B cell (primary cell): ENCODE results near the gene CAMK1D. TPM values are rescaled to one million over a fixed set of nuclear protein-coding genes. Genes with fewer than 3 reads are reported as not detected.
"Not testable (repeated sequence)": the region's sequence is repeated elsewhere in the genome, so short reads cannot be mapped to it uniquely, and the experiment has no call there.

Experiments used
- ATAC-seq: fragments of 200-7000 bp; cut with Tn5 transposase; one replicate; pipeline ENCODE4 v1.10.0; 2021; ENCODE audit warnings: low read depth, mild to moderate bottlenecking, moderate number of reproducible peaks, moderate library complexity
- CTCF ChIA-PET: fragments of 350-600 bp; sonication (Branson Sonifier 250); formaldehyde crosslinking; loops from one replicate; lab custom pipeline; 2021; ENCODE audit warnings: antibody characterized with exemption, inconsistent platforms; lab: Charles Lee
- POLR2A ChIA-PET: fragments of 350-600 bp; sonication (Branson Sonifier 250); formaldehyde crosslinking; loops from one replicate; lab custom pipeline; 2021; ENCODE audit warnings: antibody characterized with exemption; lab: Charles Lee
- DNase-seq: peaks from one replicate; pipeline ENCODE4 v3.0.0; 2013
- H2AFZ ChIP-seq: 2 replicates; pipeline ENCODE4 v1.6.1; 2012; ENCODE audit warnings: mild to moderate bottlenecking, low read depth, low read length; ENCODE audit not compliant: insufficient read depth, poor library complexity, severe bottlenecking
- H3K27ac ChIP-seq, 2 donors: 1 replicate in 1 of 2; 2 replicates in 1 of 2; pipeline ENCODE4 v1.5.1; 2012 to 2013; ENCODE audit warnings: low read length in 2 of 2, mild to moderate bottlenecking in 2 of 2, moderate library complexity in 1 of 2
- H3K27me3 ChIP-seq, 4 experiments: fragments of 200-600 bp in 1 of 4; sonication (generic) in 1 of 4; replicated peaks in 1 of 4; 1 replicate in 2 of 4; 2 replicates in 2 of 4; pipeline versions ENCODE4 v1.6.1 to v1.7.0; 2013 to 2016; ENCODE audit warnings: low read length in 3 of 4, mild to moderate bottlenecking in 2 of 4, mixed read lengths in 1 of 4, moderate library complexity in 1 of 4; ENCODE audit not compliant: insufficient read depth in 4 of 4, control insufficient read depth in 3 of 4; ENCODE audit errors: control extremely low read depth in 1 of 4
- H3K36me3 ChIP-seq, 2 experiments: replicated peaks in 1 of 2; 1 replicate in 1 of 2; 2 replicates in 1 of 2; pipeline versions ENCODE4 v1.6.1 to v1.7.1; 2013; ENCODE audit warnings: low read length in 1 of 2; ENCODE audit not compliant: insufficient read depth in 2 of 2, control insufficient read depth in 1 of 2; ENCODE audit errors: control extremely low read depth in 1 of 2, extremely low read depth in 1 of 2
- H3K4me1 ChIP-seq, 2 donors: fragments of 200-600 bp in 1 of 2; sonication (generic) in 1 of 2; 1 replicate in 1 of 2; 2 replicates in 1 of 2; pipeline versions ENCODE4 v1.5.1 to v1.6.1; 2013 to 2017; ENCODE audit warnings: low read length in 2 of 2; ENCODE audit not compliant: control insufficient read depth in 2 of 2, insufficient read depth in 2 of 2
- H3K4me2 ChIP-seq: replicated peaks from 2 replicates; pipeline ENCODE3; 2012; ENCODE audit warnings: mild to moderate bottlenecking, low read depth, low read length; ENCODE audit not compliant: poor library complexity, severe bottlenecking
- H3K4me3 ChIP-seq, 5 experiments: fragments of 200-600 bp in 1 of 5; sonication (generic) in 1 of 5; 1 replicate in 3 of 5; 2 replicates in 2 of 5; pipeline versions ENCODE4 v1.5.1 to v1.7.0; 2011 to 2016; ENCODE audit warnings: low read length in 4 of 5, mild to moderate bottlenecking in 4 of 5, low read depth in 2 of 5, control low read depth in 1 of 5, moderate library complexity in 1 of 5; ENCODE audit not compliant: insufficient read depth in 1 of 5; ENCODE audit errors: control extremely low read depth in 1 of 5, extremely low read depth in 1 of 5
- H3K79me2 ChIP-seq: fragments of 200-600 bp; sonication (generic); one replicate; pipeline ENCODE4 v1.6.0; 2016; ENCODE audit warnings: low read length; ENCODE audit not compliant: control insufficient read depth, insufficient read depth
- H3K9ac ChIP-seq: fragments of 200-600 bp; sonication (generic); 2 replicates; pipeline ENCODE4 v1.6.1; 2017; ENCODE audit warnings: mild to moderate bottlenecking, low read length, moderate library complexity
- H3K9me3 ChIP-seq, 3 donors: one replicate each; pipeline versions ENCODE4 v1.6.1 to v1.7.1; 2013; ENCODE audit warnings: low read length in 2 of 3; ENCODE audit not compliant: control insufficient read depth in 2 of 3, insufficient read depth in 1 of 3; ENCODE audit errors: control extremely low read depth in 1 of 3
- H4K20me1 ChIP-seq: 2 replicates; pipeline ENCODE4 v1.6.0; 2012; ENCODE audit warnings: mild to moderate bottlenecking, low read length; ENCODE audit not compliant: insufficient read depth, control insufficient read depth, poor library complexity, severe bottlenecking
- H3K27ac Mint-ChIP-seq: one replicate; pipeline ENCODE4 v1.8.0; 2021; ENCODE audit warnings: mixed read lengths
- H3K27me3 Mint-ChIP-seq: one replicate; pipeline ENCODE4 v1.8.0; 2021; ENCODE audit warnings: mixed read lengths
- H3K4me1 Mint-ChIP-seq: one replicate; pipeline ENCODE4 v1.8.0; 2021; ENCODE audit warnings: mixed read lengths
- H3K4me3 Mint-ChIP-seq: one replicate; pipeline ENCODE4 v1.8.0; 2021; ENCODE audit warnings: mixed read lengths
- H3K9me3 Mint-ChIP-seq: one replicate; pipeline ENCODE4 v1.8.0; 2022; ENCODE audit warnings: mixed read lengths; ENCODE audit not compliant: insufficient read depth
- EZH2 ChIP-seq: IDR thresholded peaks from 2 replicates; pipeline ENCODE4 v1.6.1; 2012; ENCODE audit warnings: borderline replicate concordance, low read depth, mild to moderate bottlenecking, moderate library complexity, low read length; ENCODE audit not compliant: insufficient read depth, poor library complexity, severe bottlenecking
- WGBS: methylation state at CpG from one replicate; pipeline ENCODE4 v1.1.5; 2013; ENCODE audit warnings: missing lambda C conversion rate; ENCODE audit not compliant: insufficient coverage; 5-methylcytosine and 5-hydroxymethylcytosine counted together
- intact Hi-C: fragments of 100-400 bp; cut with micrococcal nuclease; formaldehyde crosslinking; loops from one replicate; pipeline ENCODE4 v1.10.0; 2022
- polyA plus RNA-seq: library from polyadenylated mRNA; depleted of rRNA; stranded (reverse); fragments of >200 nt; gene quantifications from 2 replicates; pipeline ENCODE4 v1.2.3, GENCODE V29; 2012
- total RNA-seq, 2 donors: library from RNA; stranded (reverse); fragments of 120-200 nt in 1 of 2; gene quantifications; 1 replicate in 1 of 2; 2 replicates in 1 of 2; pipeline versions ENCODE4 v1.2.3 to v1.2.4, GENCODE V29; 2013 to 2022
- TF ChIP-seq, protein P1 (sequence below): fragments of 200-600 bp; IDR thresholded peaks from one replicate; pipeline ENCODE4 v1.8.0; 2022; ENCODE audit warnings: antibody characterized with exemption, mild to moderate bottlenecking

Gene CAMK1D
- total and polyA plus RNA-seq, 2 donors (not counting 1 experiment from before 2014, with no cell fraction given) = 34.1 to 69.7 TPM

DNA sequence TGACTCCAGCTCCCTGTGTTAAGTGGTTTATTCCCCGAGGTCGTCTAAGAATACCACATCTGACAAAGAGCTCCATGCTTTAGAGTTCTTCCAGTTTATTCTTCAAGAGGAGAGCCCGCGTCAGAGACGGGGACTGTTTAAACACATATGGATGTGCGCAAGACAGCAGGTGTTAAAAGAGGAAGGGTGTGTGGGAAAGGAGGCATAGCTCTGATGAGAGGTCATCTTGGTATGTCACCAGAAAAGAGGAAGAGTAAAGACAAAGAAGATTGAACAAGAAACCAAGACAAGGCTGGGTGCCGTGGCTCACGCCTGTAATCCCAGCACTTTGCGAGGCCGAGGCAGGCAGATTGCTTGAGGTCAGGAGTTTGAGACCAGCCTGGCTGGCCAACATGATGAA lies 393.4 kb downstream of the CAMK1D start:
- POLR2A ChIA-PET = interaction anchor here (0.7 kb wide), 1 partner anchor 164 kb away, joined by 5 read pairs; no protein-coding TSS in a partner anchor
- no peaks in the 10 kb centered on the region for H3K27me3 Mint-ChIP-seq
- DNase-seq = peak; percentile 82
- Histone ChIP-seq H3K4me1 (peaks cover 27 to 32% of the 10 kb centered on the region in 2 donors), H3K4me2 (peak overlapping the region; percentile 42), H4K20me1 (peaks cover 13% of the 10 kb centered on the region), H3K36me3 (no peaks in the 10 kb centered on the region), H3K27me3 (no peaks in the 10 kb centered on the region), H3K4me3 (no peak overlapping the region), H3K27ac (peak overlapping the region; percentile 67 to 86), H3K9me3 (peaks cover 0 to 9% (median 2%) of the 10 kb centered on the region in 3 donors), H2AFZ (no peak overlapping the region), H3K79me2 (peaks cover 41% of the 10 kb centered on the region), H3K9ac (no peak overlapping the region)
- H3K9me3 Mint-ChIP-seq = peaks cover 3% of the 10 kb centered on the region
- ATAC-seq = peak; percentile 88
- H3K27ac Mint-ChIP-seq = peak overlapping the region; percentile 86
- CTCF ChIA-PET = interaction anchor here (0.9 to 1.2 kb wide), 3 partner anchors 14 to 40 kb away, joined by 3 read pairs; no protein-coding TSS in a partner anchor
- no peak for TF ChIP-seq EZH2
- TF ChIP-seq, protein P1, sequence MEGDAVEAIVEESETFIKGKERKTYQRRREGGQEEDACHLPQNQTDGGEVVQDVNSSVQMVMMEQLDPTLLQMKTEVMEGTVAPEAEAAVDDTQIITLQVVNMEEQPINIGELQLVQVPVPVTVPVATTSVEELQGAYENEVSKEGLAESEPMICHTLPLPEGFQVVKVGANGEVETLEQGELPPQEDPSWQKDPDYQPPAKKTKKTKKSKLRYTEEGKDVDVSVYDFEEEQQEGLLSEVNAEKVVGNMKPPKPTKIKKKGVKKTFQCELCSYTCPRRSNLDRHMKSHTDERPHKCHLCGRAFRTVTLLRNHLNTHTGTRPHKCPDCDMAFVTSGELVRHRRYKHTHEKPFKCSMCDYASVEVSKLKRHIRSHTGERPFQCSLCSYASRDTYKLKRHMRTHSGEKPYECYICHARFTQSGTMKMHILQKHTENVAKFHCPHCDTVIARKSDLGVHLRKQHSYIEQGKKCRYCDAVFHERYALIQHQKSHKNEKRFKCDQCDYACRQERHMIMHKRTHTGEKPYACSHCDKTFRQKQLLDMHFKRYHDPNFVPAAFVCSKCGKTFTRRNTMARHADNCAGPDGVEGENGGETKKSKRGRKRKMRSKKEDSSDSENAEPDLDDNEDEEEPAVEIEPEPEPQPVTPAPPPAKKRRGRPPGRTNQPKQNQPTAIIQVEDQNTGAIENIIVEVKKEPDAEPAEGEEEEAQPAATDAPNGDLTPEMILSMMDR = no peak
- H3K4me3 Mint-ChIP-seq = peak overlapping the region; percentile 61
- peaks cover 46% of the 10 kb centered on the region for H3K4me1 Mint-ChIP-seq
- intact Hi-C loops = no loop called here
- WGBS = 33% methylated on average over 5 of the region's 10 CpGs

DNA sequence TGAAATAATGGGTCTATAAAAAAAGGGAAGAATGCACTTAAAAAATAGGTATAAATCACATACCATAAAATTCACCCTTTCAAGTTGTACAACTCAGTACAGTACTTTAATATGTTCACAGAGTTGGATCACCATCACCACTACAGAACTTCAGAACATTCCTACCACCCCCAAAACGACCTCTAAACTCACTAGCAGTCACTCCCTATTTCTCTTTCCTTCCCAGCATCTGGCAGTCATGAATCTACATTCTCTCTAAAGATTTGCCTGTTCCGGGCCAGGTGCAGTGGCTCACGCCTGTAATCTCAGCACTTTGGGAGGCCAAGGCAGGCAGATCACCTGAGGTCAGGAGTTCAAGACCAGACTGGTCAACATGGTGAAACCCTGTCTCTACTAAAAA lies 394.1 kb downstream of the CAMK1D start:
- peaks cover 48% of the 10 kb centered on the region for H3K79me2 ChIP-seq
- H3K27me3 ChIP-seq, POLR2A ChIA-PET, DNase-seq, H3K9ac ChIP-seq, CTCF ChIA-PET, H3K4me3 Mint-ChIP-seq, H2AFZ ChIP-seq, H3K9me3 Mint-ChIP-seq, H3K27me3 Mint-ChIP-seq, ATAC-seq, H3K36me3 ChIP-seq, H3K9me3 ChIP-seq, intact Hi-C loops, H3K4me3 ChIP-seq: not testable (repeated sequence)
- H3K27ac ChIP-seq = peak overlapping the region; percentile 33 to 86
- peaks cover 27 to 32% of the 10 kb centered on the region in 2 donors for H3K4me1 ChIP-seq
- WGBS = 87% methylated on average over 3 of the region's 3 CpGs
- H3K4me1 Mint-ChIP-seq = peaks cover 46% of the 10 kb centered on the region
- peak overlapping the region; percentile 42 for H3K4me2 ChIP-seq
- peaks cover 20% of the 10 kb centered on the region for H4K20me1 ChIP-seq
- H3K27ac Mint-ChIP-seq = peak overlapping the region; percentile 17
